Endometrial microvascular endothelial cells (primary cell): ENCODE results near the gene EDAR. TPM values are rescaled to one million over a fixed set of nuclear protein-coding genes. Genes with fewer than 3 reads are reported as not detected.

Source experiments
- in situ Hi-C: cut with HindIII; loops from 2 replicates; pipeline ENCODE4 v1.10.0; 2017; ENCODE audit warnings: low sequenced_read_pairs, low pct_unique_long_range_greater_than_20kb; ENCODE audit errors: inconsistent ontology term
- total RNA-seq: library from RNA; depleted of rRNA; stranded (reverse); fragments of >200 nt; gene quantifications from one replicate; pipeline ENCODE4 v1.2.3, GENCODE V29; 2015; ENCODE audit errors: inconsistent ontology term

The EDAR gene
- total RNA-seq, 1 donor from 2014 or later = not detected

GRCh38 chr2:108898315-108899082, 90.5 kb downstream of the EDAR start:
- in situ Hi-C loops = no loop called here

GRCh38 chr2:108896741-108897140, 92.3 kb downstream of the EDAR start:
- in situ Hi-C loops = no loop called here

GRCh38 chr2:108895188-108895587, 93.8 kb downstream of the EDAR start:
- in situ Hi-C loops = no loop called here

GRCh38 chr2:108894766-108895165, 94.3 kb downstream of the EDAR start:
- in situ Hi-C loops = no loop called here

- in situ Hi-C loops = no loop called here
These were observed 95.7 kb downstream of the EDAR start for GRCh38 chr2:108893277-108893676.

- in situ Hi-C loops = no loop called here
These were observed 99.1 kb downstream of the EDAR start for GRCh38 chr2:108889907-108890306.

- in situ Hi-C loops = no loop called here
These were observed 104.4 kb downstream of the EDAR start for GRCh38 chr2:108884619-108885018.

- in situ Hi-C loops = no loop called here
These were observed 110.7 kb downstream of the EDAR start for GRCh38 chr2:108878276-108878675.

- in situ Hi-C loops = no loop called here
These were observed 111.5 kb downstream of the EDAR start for GRCh38 chr2:108877506-108877905.

- in situ Hi-C loops = no loop called here
These were observed 118.9 kb downstream of the EDAR start for GRCh38 chr2:108870069-108870644.

- in situ Hi-C loops = no loop called here
These were observed 119.5 kb downstream of the EDAR start for GRCh38 chr2:108869542-108869941.

- in situ Hi-C loops = no loop called here
These were observed 120.1 kb downstream of the EDAR start for GRCh38 chr2:108868911-108869310.

GRCh38 chr2:108866041-108866440, 123.0 kb downstream of the EDAR start:
- in situ Hi-C loops = no loop called here

GRCh38 chr2:108858894-108859293, 130.1 kb downstream of the EDAR start:
- in situ Hi-C loops = no loop called here

- in situ Hi-C loops = no loop called here
These were observed 133.8 kb downstream of the EDAR start for GRCh38 chr2:108855194-108855593.

GRCh38 chr2:108854484-108854883, 134.5 kb downstream of the EDAR start:
- in situ Hi-C loops = no loop called here

- in situ Hi-C loops = no loop called here
These were observed 135.6 kb downstream of the EDAR start for GRCh38 chr2:108853421-108853820.

- in situ Hi-C loops = no loop called here
These were observed 136.6 kb downstream of the EDAR start for GRCh38 chr2:108852375-108852774.

GRCh38 chr2:108847000-108847399, 142.0 kb downstream of the EDAR start:
- in situ Hi-C loops = no loop called here

- in situ Hi-C loops = no loop called here
These were observed 143.1 kb downstream of the EDAR start for GRCh38 chr2:108845923-108846322.
